ENCODE data around the gene HIPK2. TPM values are rescaled to one million over a fixed set of nuclear protein-coding genes. Genes with fewer than 3 reads are reported as not detected.

The HIPK2 gene
- total RNA-seq, 2 experiments from 2014 or later: 17.3 to 17.6 TPM

DNA sequence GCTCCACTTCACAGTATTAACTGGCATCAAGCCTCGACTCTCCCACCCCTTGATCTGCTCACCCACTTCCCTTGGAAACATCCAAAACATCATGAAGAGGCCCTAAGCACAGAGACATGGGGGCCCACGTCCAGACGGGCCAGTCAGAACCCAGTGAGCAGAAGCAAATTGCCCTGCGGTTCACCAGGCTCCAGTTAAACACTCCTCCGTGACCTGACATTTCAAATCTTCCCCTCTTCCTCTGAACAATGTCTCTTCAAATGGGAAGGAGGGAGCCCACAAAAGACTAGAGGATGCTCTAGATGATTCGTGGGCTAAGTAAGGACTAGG is 209.5 kb downstream of the HIPK2 start:
- DNase-seq (no peak), ATAC-seq (no peak)
- H3K36me3 Mint-ChIP-seq (ENCODE audit: low read depth): peaks cover 6% of the 10 kb centered on the region
- H3K9me3 Mint-ChIP-seq: no peaks in the 10 kb centered on the region
- no peak overlapping the region for H3K4me3 Mint-ChIP-seq
- ChIA-PET CTCF (no interaction called here), POLR2A (no interaction called here)
- intact Hi-C loops (cut with micrococcal nuclease): no loop called here
- H3K27ac Mint-ChIP-seq: no peak overlapping the region
- H3K4me1 Mint-ChIP-seq (ENCODE audit: low read depth): peaks cover 4% of the 10 kb centered on the region
- TF ChIP-seq, protein P1, sequence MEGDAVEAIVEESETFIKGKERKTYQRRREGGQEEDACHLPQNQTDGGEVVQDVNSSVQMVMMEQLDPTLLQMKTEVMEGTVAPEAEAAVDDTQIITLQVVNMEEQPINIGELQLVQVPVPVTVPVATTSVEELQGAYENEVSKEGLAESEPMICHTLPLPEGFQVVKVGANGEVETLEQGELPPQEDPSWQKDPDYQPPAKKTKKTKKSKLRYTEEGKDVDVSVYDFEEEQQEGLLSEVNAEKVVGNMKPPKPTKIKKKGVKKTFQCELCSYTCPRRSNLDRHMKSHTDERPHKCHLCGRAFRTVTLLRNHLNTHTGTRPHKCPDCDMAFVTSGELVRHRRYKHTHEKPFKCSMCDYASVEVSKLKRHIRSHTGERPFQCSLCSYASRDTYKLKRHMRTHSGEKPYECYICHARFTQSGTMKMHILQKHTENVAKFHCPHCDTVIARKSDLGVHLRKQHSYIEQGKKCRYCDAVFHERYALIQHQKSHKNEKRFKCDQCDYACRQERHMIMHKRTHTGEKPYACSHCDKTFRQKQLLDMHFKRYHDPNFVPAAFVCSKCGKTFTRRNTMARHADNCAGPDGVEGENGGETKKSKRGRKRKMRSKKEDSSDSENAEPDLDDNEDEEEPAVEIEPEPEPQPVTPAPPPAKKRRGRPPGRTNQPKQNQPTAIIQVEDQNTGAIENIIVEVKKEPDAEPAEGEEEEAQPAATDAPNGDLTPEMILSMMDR (IDR thresholded peaks at IDR 0.05): no peak
- no peaks in the 10 kb centered on the region for H3K27me3 Mint-ChIP-seq

DNA sequence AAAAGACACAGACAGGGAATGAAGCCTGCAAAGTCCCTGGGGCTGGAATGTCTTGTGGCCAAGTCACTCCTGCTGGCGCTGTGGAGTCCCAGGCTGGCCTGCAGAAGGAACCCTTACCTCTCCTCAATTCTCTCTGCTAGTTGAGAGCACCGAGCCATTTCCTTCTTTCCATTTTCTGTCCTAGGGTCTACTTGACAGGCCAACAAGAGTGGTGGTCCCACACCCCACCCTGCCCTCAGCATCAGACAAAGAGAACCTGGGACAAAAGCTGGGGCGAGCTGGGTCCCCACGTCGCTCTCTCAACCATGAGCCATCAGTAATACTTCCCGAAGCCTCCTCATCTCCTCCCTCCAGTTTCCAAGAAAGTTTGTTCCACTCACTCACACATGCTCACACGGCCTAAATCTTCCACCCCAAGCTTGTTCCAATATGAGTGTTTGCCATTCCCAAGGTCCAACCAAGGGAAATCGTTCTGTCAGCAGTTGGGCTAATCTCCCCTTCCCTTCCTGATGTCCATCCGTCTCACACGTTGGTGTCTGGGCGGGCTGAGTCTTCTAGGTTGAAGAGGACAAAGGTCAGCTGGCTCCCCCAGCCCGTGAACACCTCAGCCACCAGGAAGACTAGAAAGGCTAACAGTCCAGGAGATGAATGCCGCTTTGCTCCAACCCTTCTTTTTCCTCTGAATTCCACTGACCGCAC is 210.0 kb downstream of the HIPK2 start:
- ATAC-seq: no peak
- H3K4me1 Mint-ChIP-seq (ENCODE audit: low read depth): peaks cover 4% of the 10 kb centered on the region

DNA sequence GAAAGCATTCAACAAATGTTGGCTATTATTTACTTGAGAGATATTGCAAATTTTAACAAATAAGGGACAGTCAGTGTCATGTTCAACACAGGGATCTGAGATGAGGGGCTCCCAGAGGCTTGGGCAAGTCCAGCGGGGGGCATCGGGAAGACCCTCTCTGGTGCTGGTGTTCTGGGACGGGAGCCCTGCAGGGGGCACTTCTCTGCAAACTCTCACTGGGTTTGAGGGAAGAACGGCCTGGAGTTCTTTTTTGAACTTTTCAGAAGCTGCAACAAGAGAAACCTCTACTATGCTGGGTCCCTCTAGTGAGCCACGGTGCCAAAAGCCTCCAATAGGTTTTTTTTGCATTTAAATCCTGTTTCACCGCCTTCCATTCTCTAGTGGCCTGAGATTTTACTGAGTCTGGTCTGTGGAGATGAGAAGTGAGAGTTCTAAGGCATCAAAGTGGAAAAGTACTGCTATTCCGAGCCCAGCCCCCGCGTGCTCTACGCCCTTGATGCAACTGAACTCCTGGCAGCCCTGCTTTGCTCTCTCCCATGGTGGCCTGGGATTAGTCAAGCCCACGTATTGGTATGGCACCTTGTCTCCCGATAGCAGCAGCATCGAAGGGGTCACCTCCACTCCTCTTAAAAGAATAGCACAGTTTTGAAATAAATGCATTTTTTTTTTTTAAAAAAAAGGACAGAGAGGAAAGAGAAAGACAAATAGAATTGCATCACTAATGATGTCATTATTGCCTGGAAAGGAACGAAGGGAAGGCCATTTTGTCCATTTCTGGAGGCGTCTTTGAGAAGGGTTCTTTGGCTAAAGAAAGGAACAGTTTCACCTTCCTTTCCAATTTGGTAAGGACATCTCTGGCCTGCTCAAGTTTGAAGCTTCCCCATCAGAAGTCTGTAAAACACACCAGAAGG is 210.8 kb downstream of the HIPK2 start:
- H3K9me3 Mint-ChIP-seq: no peaks in the 10 kb centered on the region
- H3K27ac Mint-ChIP-seq: no peak overlapping the region
- ChIA-PET CTCF (no interaction called here), POLR2A (no interaction called here)
- H3K27me3 Mint-ChIP-seq: no peaks in the 10 kb centered on the region
- intact Hi-C loops (cut with micrococcal nuclease): no loop called here
- ATAC-seq (no peak), DNase-seq (no peak)
- TF ChIP-seq, protein P1 (IDR thresholded peaks at IDR 0.05): no peak
- no peak overlapping the region for H3K4me3 Mint-ChIP-seq
- H3K4me1 Mint-ChIP-seq (ENCODE audit: low read depth): peaks cover 4% of the 10 kb centered on the region
- H3K36me3 Mint-ChIP-seq (ENCODE audit: low read depth): peaks cover 6% of the 10 kb centered on the region

More for the DNA sequence above, 210.0 kb downstream of the HIPK2 start:
- no peak overlapping the region for H3K27ac Mint-ChIP-seq
- TF ChIP-seq, protein P1 (IDR thresholded peaks at IDR 0.05): no peak
- DNase-seq: no peak
- H3K9me3 Mint-ChIP-seq: no peaks in the 10 kb centered on the region
- H3K27me3 Mint-ChIP-seq: no peaks in the 10 kb centered on the region
- no peak overlapping the region for H3K4me3 Mint-ChIP-seq
- ChIA-PET CTCF (no interaction called here), POLR2A (no interaction called here)
- intact Hi-C loops (cut with micrococcal nuclease): no loop called here
- peaks cover 6% of the 10 kb centered on the region for H3K36me3 Mint-ChIP-seq (ENCODE audit: low read depth)

DNA sequence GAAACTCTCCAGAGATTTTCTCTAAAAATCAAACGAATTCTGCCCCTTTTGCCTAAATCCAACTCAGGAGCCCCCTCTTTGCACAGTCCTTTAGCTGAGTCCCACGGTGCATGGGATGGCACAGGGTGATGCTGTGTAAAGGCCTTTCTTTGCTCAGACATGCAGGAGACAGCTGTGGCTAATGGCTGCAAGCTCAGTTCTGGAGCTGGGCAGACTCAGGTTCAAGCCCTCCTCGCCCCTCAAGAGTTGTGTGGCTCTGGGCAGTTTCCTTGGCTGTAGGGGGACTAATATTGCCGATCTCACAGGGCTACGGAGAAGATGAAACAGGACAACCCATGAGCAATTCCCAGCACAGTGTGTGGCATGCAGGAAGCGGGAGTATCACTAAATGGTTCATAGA is 211.7 kb downstream of the HIPK2 start:
- DNase-seq (no peak), ATAC-seq (no peak)
- ChIA-PET CTCF (interaction anchor here (1.1 kb wide), 1 partner anchor 435 kb away, joined by 3 read pairs; no protein-coding TSS in a partner anchor), POLR2A (no interaction called here)
- Mint-ChIP-seq H3K9me3 (no peaks in the 10 kb centered on the region), H3K27ac (no peak overlapping the region), H3K36me3 (ENCODE audit: low read depth) (peaks cover 6% of the 10 kb centered on the region), H3K4me1 (ENCODE audit: low read depth) (peaks cover 4% of the 10 kb centered on the region), H3K27me3 (no peaks in the 10 kb centered on the region), H3K4me3 (no peak overlapping the region)
- intact Hi-C loops (cut with micrococcal nuclease): no loop called here
- TF ChIP-seq, protein P1 (IDR thresholded peaks at IDR 0.05): no peak

DNA sequence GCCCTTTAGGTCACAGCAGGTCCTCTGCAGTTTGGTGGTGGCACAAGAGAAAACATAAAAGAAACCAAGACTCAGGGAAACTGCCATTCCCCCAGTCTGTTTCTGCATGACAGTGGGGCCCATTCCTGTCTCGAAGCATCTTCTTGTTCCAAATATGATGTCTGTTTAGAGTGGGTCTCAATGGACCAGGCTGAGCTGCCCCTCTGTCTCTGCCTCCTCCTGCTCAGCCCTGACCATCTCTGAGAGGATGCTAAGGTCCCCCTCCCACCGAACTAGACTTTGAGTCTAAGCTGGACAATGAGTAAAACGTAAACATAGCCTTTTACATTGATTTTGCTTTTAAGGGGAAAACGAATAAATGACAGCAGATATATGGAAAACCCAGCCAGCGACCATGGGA is 213.9 kb downstream of the HIPK2 start:
- POLR2A ChIA-PET: interaction anchor here (0.9 kb wide), 1 partner anchor 318 kb away, joined by 3 read pairs; no protein-coding TSS in a partner anchor
- TF ChIP-seq, protein P1 (IDR thresholded peaks at IDR 0.05): no peak
- DNase-seq: no peak
- Mint-ChIP-seq H3K27me3 (peaks cover 4% of the 10 kb centered on the region), H3K4me1 (ENCODE audit: low read depth) (peaks cover 4% of the 10 kb centered on the region), H3K36me3 (ENCODE audit: low read depth) (peaks cover 6% of the 10 kb centered on the region), H3K27ac (no peak overlapping the region), H3K4me3 (no peak overlapping the region), H3K9me3 (no peaks in the 10 kb centered on the region)
- CTCF ChIA-PET: interaction anchor here (1.2 to 1.9 kb wide), 2 partner anchors 38 to 129 kb away, joined by 3 to 5 read pairs; no protein-coding TSS in a partner anchor
- ATAC-seq: no peak
- intact Hi-C loops (cut with micrococcal nuclease): no loop called here

Measured in activated CD8-positive, alpha-beta T cell treated with anti-CD3 and anti-CD28 coated beads for 36 hours (primary cell).